GM12875 (cell line): ENCODE data around the gene LRRC27.

Source experiments
- H3K4me3 ChIP-seq: one replicate; pipeline ENCODE4 v1.5.1; 2011; ENCODE audit warnings: low read depth, low read length, control low read depth
- CTCF ChIP-seq: IDR thresholded peaks from 2 replicates; pipeline ENCODE4 v1.5.1; 2011; ENCODE audit warnings: low read depth, mild to moderate bottlenecking, control low read depth, inconsistent platforms, low read length, moderate library complexity, borderline replicate concordance; ENCODE audit not compliant: insufficient read depth

LRRC27 gene

GRCh38 chr10:132415956-132416355 is 84.0 kb downstream of the LRRC27 start:
- H3K4me3 ChIP-seq: no peak overlapping the region
- no peak for TF ChIP-seq CTCF

GRCh38 chr10:132416566-132417256 is 84.7 kb downstream of the LRRC27 start:
- no peak overlapping the region for H3K4me3 ChIP-seq
- TF ChIP-seq CTCF: no peak

GRCh38 chr10:132417257-132417910 is 85.4 kb downstream of the LRRC27 start:
- no peak overlapping the region for H3K4me3 ChIP-seq
- TF ChIP-seq CTCF: no peak

GRCh38 chr10:132417957-132418441 is 86.0 kb downstream of the LRRC27 start:
- TF ChIP-seq CTCF: no peak
- H3K4me3 ChIP-seq: no peak overlapping the region

- no peak for TF ChIP-seq CTCF
- no peak overlapping the region for H3K4me3 ChIP-seq
Observed at GRCh38 chr10:132418527-132419416, 86.8 kb downstream of the LRRC27 start.

GRCh38 chr10:132419538-132420468 is 87.8 kb downstream of the LRRC27 start:
- H3K4me3 ChIP-seq: no peak overlapping the region
- TF ChIP-seq CTCF: no peak
